ENCODE data around the gene GAL3ST2.

GRCh38 chr2:241788572-241788971 lies 11.9 kb downstream of the GAL3ST2 start:
- TF ChIP-seq EZH2 (IDR thresholded peaks at IDR 0.05; ENCODE audit: borderline replicate concordance, low read depth, low read length, severe bottlenecking) (no peak), CTCF (IDR thresholded peaks at IDR 0.05; ENCODE audit: borderline replicate concordance, extremely low read depth, low read length, poor library complexity, severe bottlenecking) (no peak)
